Neural crest cell (in vitro differentiated cells): ENCODE measurements around the gene SRSF2. TPM values are rescaled to one million over a fixed set of nuclear protein-coding genes. Genes with fewer than 3 reads are reported as not detected.
A peak's percentile ranks its signal among the peaks of the same experiment; 100 is the strongest.

Experiments
- DNase-seq: peaks from one replicate; pipeline ENCODE4 v3.0.0; 2021; ENCODE audit warnings: low read depth, mixed read lengths, low spot score
- H3K27ac Mint-ChIP-seq: one replicate; pipeline ENCODE4 v1.8.0; 2021; ENCODE audit warnings: mild to moderate bottlenecking, mixed read lengths; ENCODE audit not compliant: unreplicated experiment
- H3K27me3 Mint-ChIP-seq: 2 replicates; pipeline ENCODE4 v1.8.0; 2021; ENCODE audit warnings: low read depth, mild to moderate bottlenecking, mixed read lengths
- H3K36me3 Mint-ChIP-seq: 2 replicates; pipeline ENCODE4 v1.8.0; 2021; ENCODE audit warnings: low read depth, mild to moderate bottlenecking, mixed read lengths
- H3K4me1 Mint-ChIP-seq: 2 replicates; pipeline ENCODE4 v1.8.0; 2021; ENCODE audit warnings: mixed read lengths
- H3K4me3 Mint-ChIP-seq: one replicate; pipeline ENCODE4 v1.8.0; 2021; ENCODE audit warnings: mild to moderate bottlenecking, mixed read lengths
- H3K9me3 Mint-ChIP-seq: 2 replicates; pipeline ENCODE4 v1.8.0; 2021; ENCODE audit warnings: mixed read lengths
- CTCF ChIP-seq: fragments of 200-600 bp; sonication (generic); conservative IDR thresholded peaks from 2 replicates; pipeline ENCODE4 v1.5.0; 2021; ENCODE audit warnings: antibody characterized with exemption, mild to moderate bottlenecking
- microRNA-seq: library from miRNA; unstranded; fragments of <30 nt; microRNA quantifications from one replicate; pipeline ENCODE4, GENCODE V29; 2020
- total RNA-seq: library from RNA; stranded (reverse); gene quantifications from 2 replicates; pipeline ENCODE4 v1.2.1, GENCODE V29; 2021

The SRSF2 gene
- total RNA-seq, 1 donor from 2014 or later: 453 TPM

GRCh38 chr17:76685846-76686245 is 51.3 kb downstream of the SRSF2 start:
- no peak for TF ChIP-seq CTCF
- Mint-ChIP-seq H3K27me3 (peaks cover 3% of the 10 kb centered on the region), H3K4me1 (peaks cover 23% of the 10 kb centered on the region), H3K27ac (no peak overlapping the region), H3K36me3 (no peaks in the 10 kb centered on the region), H3K9me3 (no peaks in the 10 kb centered on the region), H3K4me3 (no peak overlapping the region)
- no peak for DNase-seq

- no peak for DNase-seq
- Mint-ChIP-seq H3K27ac (no peak overlapping the region), H3K4me3 (no peak overlapping the region), H3K9me3 (no peaks in the 10 kb centered on the region), H3K27me3 (peaks cover 3% of the 10 kb centered on the region), H3K4me1 (peaks cover 23% of the 10 kb centered on the region), H3K36me3 (no peaks in the 10 kb centered on the region)
- TF ChIP-seq CTCF: no peak
Measured at GRCh38 chr17:76685366-76685765, 51.8 kb downstream of the SRSF2 start.

DNA sequence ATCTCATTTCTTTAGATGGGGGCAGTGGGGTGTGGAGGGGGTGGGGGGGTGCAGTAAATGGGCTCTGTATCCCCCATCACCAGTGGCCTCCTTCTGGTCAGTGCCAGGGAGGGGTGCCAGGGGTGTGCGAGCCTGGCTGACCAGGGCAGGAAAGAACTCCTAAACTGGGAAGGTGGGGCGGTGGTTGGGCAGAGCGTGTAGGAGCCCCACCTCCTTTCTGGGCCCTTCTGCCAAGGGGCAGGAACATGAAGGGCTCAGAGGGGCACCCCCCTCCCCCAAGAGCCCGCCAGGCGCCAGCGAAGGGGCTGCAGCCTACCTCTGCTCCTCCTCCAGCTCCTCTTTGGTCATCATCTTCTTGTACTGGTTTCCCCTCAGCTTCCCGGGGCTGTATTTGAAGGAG is 52.4 kb downstream of the SRSF2 start:
- Mint-ChIP-seq H3K27ac (no peak overlapping the region), H3K36me3 (no peaks in the 10 kb centered on the region), H3K4me3 (no peak overlapping the region), H3K27me3 (peaks cover 3% of the 10 kb centered on the region), H3K4me1 (peaks cover 23% of the 10 kb centered on the region), H3K9me3 (no peaks in the 10 kb centered on the region)
- DNase-seq: no peak
- TF ChIP-seq CTCF: no peak

Small RNAs within 50 kb of the gene (microRNA-seq; reads per million reads assigned to microRNA genes)
- gene MIR636: 32.6 reads per million, percentile 42 among the genes with 10 or more reads in this experiment

Other genes starting within 250 kb of the SRSF2 start
- gene RHBDF2, start 235.9 kb downstream of the SRSF2 start, total RNA-seq: 2.0 and 3.6 TPM in 2 replicates
- 8.6 and 8.7 TPM in 2 replicates for gene CYGB, start 199.6 kb downstream of the SRSF2 start, total RNA-seq
- gene PRCD, start 197.3 kb downstream of the SRSF2 start, total RNA-seq: 0.41 and 0.75 TPM in 2 replicates
- gene ST6GALNAC2, start 151.5 kb downstream of the SRSF2 start, total RNA-seq: 4.5 and 5.1 TPM in 2 replicates
- gene ST6GALNAC1, start 93.6 kb downstream of the SRSF2 start, total RNA-seq: not detected in 2 replicates
- gene MXRA7, start 26.4 kb downstream of the SRSF2 start, total RNA-seq: 46.1 and 54.0 TPM in 2 replicates
- 25.1 and 29.0 TPM in 2 replicates for gene JMJD6, start 10.7 kb downstream of the SRSF2 start, total RNA-seq
- 28.7 and 32.3 TPM in 2 replicates for gene METTL23, start 10.5 kb downstream of the SRSF2 start, total RNA-seq
- 29.6 and 31.6 TPM in 2 replicates for gene MFSD11, start 788 bp upstream of the SRSF2 start, total RNA-seq
- gene MGAT5B, start 131.1 kb upstream of the SRSF2 start, total RNA-seq: 14.3 and 14.6 TPM in 2 replicates